Endodermal cell (in vitro differentiated cells): Measurements from ENCODE around the gene CPZ. TPM values are rescaled to one million over a fixed set of nuclear protein-coding genes. Genes with fewer than 3 reads are reported as not detected.

Experiments used
- DNase-seq: peaks from one replicate; pipeline ENCODE4 v3.0.0-alpha.2; 2017
- H3K27ac ChIP-seq: 2 replicates; pipeline ENCODE4 v1.5.1; 2013; ENCODE audit warnings: mild to moderate bottlenecking, low read depth, low read length, moderate library complexity
- H3K27me3 ChIP-seq: 2 replicates; pipeline ENCODE4 v1.6.1; 2013; ENCODE audit warnings: mild to moderate bottlenecking, low read length, moderate library complexity; ENCODE audit not compliant: insufficient read depth, control insufficient read depth, poor library complexity, severe bottlenecking
- H3K36me3 ChIP-seq: 2 replicates; pipeline ENCODE4 v1.7.0; 2013; ENCODE audit warnings: mild to moderate bottlenecking, low read length, moderate library complexity; ENCODE audit not compliant: control insufficient read depth, insufficient read depth
- H3K4me1 ChIP-seq: one replicate; pipeline ENCODE4 v1.7.0; 2013; ENCODE audit warnings: low read length; ENCODE audit not compliant: control insufficient read depth, insufficient read depth
- H3K4me3 ChIP-seq: 2 replicates; pipeline ENCODE4 v1.5.1; 2013; ENCODE audit warnings: mild to moderate bottlenecking, low read length, moderate library complexity
- H3K9ac ChIP-seq: 2 replicates; pipeline ENCODE4 v1.6.1; 2013; ENCODE audit warnings: mild to moderate bottlenecking, low read length, moderate library complexity; ENCODE audit not compliant: poor library complexity, severe bottlenecking; ENCODE audit errors: extremely low read depth
- H3K9me3 ChIP-seq: 2 replicates; pipeline ENCODE4 v1.6.1; 2013; ENCODE audit warnings: mild to moderate bottlenecking, low read length, moderate library complexity; ENCODE audit not compliant: control insufficient read depth
- H3K27ac Mint-ChIP-seq: 2 replicates; pipeline ENCODE4 v1.8.0; 2020; ENCODE audit warnings: mixed read lengths
- H3K27me3 Mint-ChIP-seq: 2 replicates; pipeline ENCODE4 v1.8.0; 2021; ENCODE audit warnings: mild to moderate bottlenecking, mixed read lengths; ENCODE audit not compliant: insufficient read depth
- H3K36me3 Mint-ChIP-seq: 2 replicates; pipeline ENCODE4 v1.8.0; 2020; ENCODE audit warnings: low read depth, mixed read lengths
- H3K4me1 Mint-ChIP-seq: 2 replicates; pipeline ENCODE4 v1.8.0; 2020; ENCODE audit warnings: mixed read lengths
- H3K4me3 Mint-ChIP-seq: 2 replicates; pipeline ENCODE4 v1.8.0; 2020; ENCODE audit warnings: mild to moderate bottlenecking, moderate library complexity, mixed read lengths
- H3K9me3 Mint-ChIP-seq: 2 replicates; pipeline ENCODE4 v1.8.0; 2020; ENCODE audit warnings: mild to moderate bottlenecking, mixed read lengths
- CTCF ChIP-seq: fragments of 200-600 bp; sonication (generic); conservative IDR thresholded peaks from 2 replicates; pipeline ENCODE4 v1.5.0; 2021; ENCODE audit warnings: antibody characterized with exemption, mild to moderate bottlenecking
- WGBS, 2 experiments: methylation state at CpG; one replicate each; pipeline versions ENCODE4 v1.1.5 to v1.1.7; 2013; ENCODE audit warnings: missing lambda C conversion rate in 2 of 2, mixed read lengths in 1 of 2; ENCODE audit not compliant: insufficient coverage in 1 of 2, insufficient read length in 1 of 2; 5-methylcytosine and 5-hydroxymethylcytosine counted together
- total RNA-seq, 2 donors: library from RNA; stranded (reverse); fragmentation: NEBNext Ultra II Directional in 1 of 2; extraction: Animal tissue kit (Norgen Biotek cat#: 25700) in 1 of 2; gene quantifications; 2 replicates in 1 of 2; 3 replicates in 1 of 2; pipeline ENCODE4 v1.2.1, GENCODE V29; 2021

Gene CPZ
- total RNA-seq, 2 donors from 2014 or later, result 23.9 to 33.6 TPM

GRCh38 chr4:8577046-8577445, 15.5 kb upstream of the CPZ start:
- Mint-ChIP-seq H3K4me3 (no peak overlapping the region), H3K9me3 (no peaks in the 10 kb centered on the region), H3K4me1 (peaks cover 40% of the 10 kb centered on the region), H3K36me3 (no peaks in the 10 kb centered on the region), H3K27me3 (peaks cover 23% of the 10 kb centered on the region), H3K27ac (no peak overlapping the region)
- DNase-seq, result no peak
- H3K4me1 ChIP-seq, result peaks cover 22% of the 10 kb centered on the region
- H3K36me3 ChIP-seq, result no peaks in the 10 kb centered on the region
- peaks cover 13% of the 10 kb centered on the region for H3K27me3 ChIP-seq
- H3K27ac ChIP-seq, result no peak overlapping the region
- no peaks in the 10 kb centered on the region for H3K9me3 ChIP-seq
- WGBS, 2 experiments, result 82 to 92% methylated on average over 7 to 8 of the region's 8 CpGs
- H3K4me3 ChIP-seq, result no peak overlapping the region
- no peak for TF ChIP-seq CTCF
- H3K9ac ChIP-seq, result no peak overlapping the region

- H3K36me3 ChIP-seq, result no peaks in the 10 kb centered on the region
- peak overlapping the region; percentile 15 for H3K9ac ChIP-seq
- no peaks in the 10 kb centered on the region for H3K9me3 Mint-ChIP-seq
- no peaks in the 10 kb centered on the region for H3K36me3 Mint-ChIP-seq
- H3K4me3 ChIP-seq, result peak overlapping the region; percentile 49
- no peaks in the 10 kb centered on the region for H3K9me3 ChIP-seq
- H3K4me3 Mint-ChIP-seq, result no peak overlapping the region
- H3K4me1 ChIP-seq, result peaks cover 22% of the 10 kb centered on the region
- H3K27me3 Mint-ChIP-seq, result peaks cover 33% of the 10 kb centered on the region
- peak; percentile 65 for DNase-seq
- peaks cover 22% of the 10 kb centered on the region for H3K27me3 ChIP-seq
- no peak overlapping the region for H3K27ac Mint-ChIP-seq
- H3K4me1 Mint-ChIP-seq, result peaks cover 32% of the 10 kb centered on the region
- no peak for TF ChIP-seq CTCF
- no peak overlapping the region for H3K27ac ChIP-seq
- WGBS, 2 experiments, result 74 to 100% methylated on average over 1 to 4 of the region's 4 CpGs
These were observed 14.6 kb upstream of the CPZ start for GRCh38 chr4:8577972-8578371.

- H3K36me3 Mint-ChIP-seq, result no peaks in the 10 kb centered on the region
- no peak overlapping the region for H3K27ac ChIP-seq
- H3K4me3 ChIP-seq, result no peak overlapping the region
- H3K9ac ChIP-seq, result no peak overlapping the region
- H3K4me1 Mint-ChIP-seq, result peaks cover 32% of the 10 kb centered on the region
- H3K4me1 ChIP-seq, result peaks cover 22% of the 10 kb centered on the region
- TF ChIP-seq CTCF, result no peak
- no peak overlapping the region for H3K27ac Mint-ChIP-seq
- peaks cover under 1% of the 10 kb centered on the region for H3K36me3 ChIP-seq
- no peak for DNase-seq
- no peaks in the 10 kb centered on the region for H3K9me3 ChIP-seq
- peaks cover 37% of the 10 kb centered on the region for H3K27me3 Mint-ChIP-seq
- H3K27me3 ChIP-seq, result peaks cover 25% of the 10 kb centered on the region
- H3K9me3 Mint-ChIP-seq, result no peaks in the 10 kb centered on the region
- no peak overlapping the region for H3K4me3 Mint-ChIP-seq
- WGBS, 2 experiments, result 77 to 94% methylated on average over 3 of the region's 3 CpGs
These were observed 13.8 kb upstream of the CPZ start for GRCh38 chr4:8578717-8579116.
